ENCODE measurements around the gene TBC1D3B.
"Not testable (repeated sequence)": the region's sequence is repeated elsewhere in the genome, so short reads cannot be mapped to it uniquely, and the experiment has no call there.

TBC1D3B gene

GRCh38 chr17:36204724-36205500 lies 28.5 kb upstream of the TBC1D3B start:
- no peak overlapping the region for H3K27ac ChIP-seq
- no peak for DNase-seq (ENCODE audit: low spot score)
- CTCF ChIA-PET = no interaction called here
- POLR2A ChIA-PET (ENCODE audit: low non-redundant PET) = no interaction called here
- no peak for TF ChIP-seq CTCF (conservative IDR thresholded peaks at IDR 0.05; ENCODE audit: low read depth)

GRCh38 chr17:36203335-36203734 lies 26.9 kb upstream of the TBC1D3B start:
- no peak overlapping the region for H3K27ac ChIP-seq
- DNase-seq (ENCODE audit: low spot score) = no peak
- TF ChIP-seq CTCF (conservative IDR thresholded peaks at IDR 0.05; ENCODE audit: low read depth) = no peak
- POLR2A ChIA-PET (ENCODE audit: low non-redundant PET) = no interaction called here
- CTCF ChIA-PET = no interaction called here

- H3K27ac ChIP-seq; CTCF ChIA-PET; DNase-seq (ENCODE audit: low spot score); POLR2A ChIA-PET (ENCODE audit: low non-redundant PET): not testable (repeated sequence)
These were observed 25.1 kb upstream of the TBC1D3B start for GRCh38 chr17:36201506-36201905.

GRCh38 chr17:36201102-36201501 lies 24.7 kb upstream of the TBC1D3B start:
- CTCF ChIA-PET = interaction anchor here (0.6 kb wide), 1 partner anchor 176 kb away, joined by 4 read pairs; no protein-coding TSS in a partner anchor
- DNase-seq (ENCODE audit: low spot score); POLR2A ChIA-PET (ENCODE audit: low non-redundant PET); H3K27ac ChIP-seq: not testable (repeated sequence)

- no peak for TF ChIP-seq CTCF (conservative IDR thresholded peaks at IDR 0.05; ENCODE audit: low read depth)
- no peak for DNase-seq (ENCODE audit: low spot score)
- ChIA-PET CTCF (interaction anchor here (0.7 kb wide), 1 partner anchor 12 kb away, joined by 3 read pairs; no protein-coding TSS in a partner anchor), POLR2A (ENCODE audit: low non-redundant PET) (no interaction called here)
- H3K27ac ChIP-seq = no peak overlapping the region
These were observed 22.5 kb upstream of the TBC1D3B start for GRCh38 chr17:36198831-36199465.

- no peak overlapping the region for H3K27ac ChIP-seq
- DNase-seq (ENCODE audit: low spot score) = no peak
- TF ChIP-seq CTCF (conservative IDR thresholded peaks at IDR 0.05; ENCODE audit: low read depth) = no peak
- ChIA-PET CTCF (no interaction called here), POLR2A (ENCODE audit: low non-redundant PET) (no interaction called here)
These were observed 20.9 kb upstream of the TBC1D3B start for GRCh38 chr17:36197387-36197703.

- H3K27ac ChIP-seq = no peak overlapping the region
- POLR2A ChIA-PET (ENCODE audit: low non-redundant PET) = no interaction called here
- no peak for DNase-seq (ENCODE audit: low spot score)
- CTCF ChIA-PET = no interaction called here
- no peak for TF ChIP-seq CTCF (conservative IDR thresholded peaks at IDR 0.05; ENCODE audit: low read depth)
These were observed 19.7 kb upstream of the TBC1D3B start for GRCh38 chr17:36196131-36196486.
